OCI-LY3 (cell line): ENCODE data around the gene NBEAL2.
"Not testable (repeated sequence)": the region's sequence is repeated elsewhere in the genome, so short reads cannot be mapped to it uniquely, and the experiment has no call there.

Experiments
- H2AFZ ChIP-seq: fragments of 200-600, 300-600 bp; shearing (Covaris generic); 2 replicates; pipeline ENCODE4 v1.6.0; 2014; ENCODE audit warnings: antibody characterized with exemption, low read depth, low read length
- H3K27ac ChIP-seq: fragments of 200-600, 300-600 bp; sonication (generic); 2 replicates; pipeline ENCODE4 v1.5.1; 2014; ENCODE audit warnings: mild to moderate bottlenecking, low read length, moderate library complexity, mixed read lengths
- H3K27me3 ChIP-seq: fragments of 200-600, 300-600 bp; sonication (generic); 2 replicates; pipeline ENCODE4 v1.6.1; 2014; ENCODE audit warnings: low read depth, low read length, mixed read lengths
- H3K36me3 ChIP-seq: fragments of 200-600, 300-600 bp; sonication (generic); replicated peaks from 2 replicates; pipeline ENCODE3; 2014; ENCODE audit warnings: low read depth, low read length, mixed read lengths
- H3K4me1 ChIP-seq: fragments of 300-600, 200-600 bp; sonication (generic); 2 replicates; pipeline ENCODE4 v1.6.1; 2014; ENCODE audit warnings: low read length, mixed read lengths
- H3K4me2 ChIP-seq: fragments of 200-600, 300-600 bp; sonication (generic); 2 replicates; pipeline ENCODE4 v1.6.1; 2014; ENCODE audit warnings: low read length, mixed read lengths
- H3K4me3 ChIP-seq: fragments of 300-600, 200-600 bp; sonication (generic); 2 replicates; pipeline ENCODE4 v1.5.1; 2014; ENCODE audit warnings: antibody characterized with exemption, mild to moderate bottlenecking, low read length, moderate library complexity
- H3K79me2 ChIP-seq: fragments of 300-600, 200-600 bp; shearing (Covaris generic); 2 replicates; pipeline ENCODE4 v1.6.1; 2014; ENCODE audit warnings: mild to moderate bottlenecking, low read length, mixed read lengths
- H3K9ac ChIP-seq: fragments of 300-600, 200-600 bp; shearing (Covaris generic); 2 replicates; pipeline ENCODE4 v1.6.0; 2014; ENCODE audit warnings: mild to moderate bottlenecking, low read length, moderate library complexity
- H3K9me3 ChIP-seq: fragments of 200-600, 300-600 bp; shearing (Covaris generic); 2 replicates; pipeline ENCODE4 v1.6.1; 2014; ENCODE audit warnings: low read length, mixed read lengths; ENCODE audit not compliant: insufficient read depth
- H4K20me1 ChIP-seq: fragments of 200-600, 300-600 bp; sonication (generic); 2 replicates; pipeline ENCODE4 v1.6.1; 2016; ENCODE audit warnings: low read length, mixed read lengths; ENCODE audit not compliant: insufficient read depth
- CTCF ChIP-seq: fragments of 200-600, 300-600 bp; sonication (generic); IDR thresholded peaks from 2 replicates; pipeline ENCODE4 v1.5.1; 2014; ENCODE audit warnings: antibody characterized with exemption, low read length, low read depth
- EZH2phosphoT487 ChIP-seq: fragments of 200-600 bp; shearing (Covaris generic); IDR thresholded peaks from 2 replicates; pipeline ENCODE4 v1.6.1; 2018; ENCODE audit warnings: antibody characterized with exemption, mixed run types, low read depth

The NBEAL2 gene

GRCh38 chr3:47019201-47019600 lies 39.7 kb downstream of the NBEAL2 start:
- Histone ChIP-seq H3K36me3 (peaks cover 40% of the 10 kb centered on the region), H3K4me1 (peaks cover 14% of the 10 kb centered on the region), H4K20me1 (peaks cover 16% of the 10 kb centered on the region), H2AFZ (no peak overlapping the region), H3K79me2 (peaks cover 16% of the 10 kb centered on the region; the same call in 1 of the 2 replicates), H3K4me2 (no peak overlapping the region), H3K27ac (no peak overlapping the region), H3K9ac (no peak overlapping the region), H3K4me3 (no peak overlapping the region), H3K27me3 (no peaks in the 10 kb centered on the region), H3K9me3 (no peaks in the 10 kb centered on the region)
- TF ChIP-seq CTCF (no peak), EZH2phosphoT487 (no peak)

- peaks cover 27% of the 10 kb centered on the region for H4K20me1 ChIP-seq
- H3K4me2 ChIP-seq = no peak overlapping the region
- H3K4me3 ChIP-seq = no peak overlapping the region
- no peak overlapping the region for H3K27ac ChIP-seq
- no peaks in the 10 kb centered on the region for H3K9me3 ChIP-seq
- H3K9ac ChIP-seq = no peak overlapping the region
- H3K79me2 ChIP-seq = peaks cover 26% of the 10 kb centered on the region
- TF ChIP-seq EZH2phosphoT487 = no peak
- H3K36me3 ChIP-seq = peaks cover 34% of the 10 kb centered on the region
- no peaks in the 10 kb centered on the region for H3K27me3 ChIP-seq
- peaks cover 14% of the 10 kb centered on the region for H3K4me1 ChIP-seq
- no peak overlapping the region for H2AFZ ChIP-seq
Observed at GRCh38 chr3:47020311-47020710, 40.8 kb downstream of the NBEAL2 start.

- H3K36me3 ChIP-seq = peaks cover 23% of the 10 kb centered on the region
- no peaks in the 10 kb centered on the region for H3K9me3 ChIP-seq
- TF ChIP-seq EZH2phosphoT487 = no peak
- TF ChIP-seq CTCF = no peak
- no peaks in the 10 kb centered on the region for H3K27me3 ChIP-seq
- H3K4me1 ChIP-seq = peaks cover 14% of the 10 kb centered on the region
- peaks cover 29% of the 10 kb centered on the region for H3K79me2 ChIP-seq
- H2AFZ ChIP-seq = no peak overlapping the region
- H3K27ac ChIP-seq = no peak overlapping the region
- H3K4me2 ChIP-seq = no peak overlapping the region
- H4K20me1 ChIP-seq = peaks cover 31% of the 10 kb centered on the region
- no peak overlapping the region for H3K4me3 ChIP-seq
- no peak overlapping the region for H3K9ac ChIP-seq
Observed at GRCh38 chr3:47022641-47023071, 43.2 kb downstream of the NBEAL2 start.

- Histone ChIP-seq H3K27me3 (no peaks in the 10 kb centered on the region), H3K9ac (no peak overlapping the region), H3K4me2 (no peak overlapping the region), H2AFZ (no peak overlapping the region), H4K20me1 (peaks cover 17% of the 10 kb centered on the region), H3K9me3 (no peaks in the 10 kb centered on the region), H3K79me2 (peaks cover 29% of the 10 kb centered on the region), H3K36me3 (peaks cover 13% of the 10 kb centered on the region), H3K27ac (no peak overlapping the region), H3K4me1 (peaks cover 3% of the 10 kb centered on the region), H3K4me3 (no peak overlapping the region)
- TF ChIP-seq CTCF (no peak; the same call in 1 of the 2 replicates), EZH2phosphoT487 (no peak)
Observed at GRCh38 chr3:47024932-47025331, 45.5 kb downstream of the NBEAL2 start.

- Histone ChIP-seq H3K36me3 (peaks cover 15% of the 10 kb centered on the region), H3K79me2 (peaks cover 25% of the 10 kb centered on the region), H4K20me1 (peaks cover 14% of the 10 kb centered on the region)
- H2AFZ ChIP-seq, H3K27ac ChIP-seq, H3K9me3 ChIP-seq, H3K4me2 ChIP-seq, H3K4me1 ChIP-seq, H3K27me3 ChIP-seq, H3K9ac ChIP-seq, H3K4me3 ChIP-seq: not testable (repeated sequence)
Observed at GRCh38 chr3:47026432-47026831, 47.0 kb downstream of the NBEAL2 start.
